ENCODE measurements around the gene NMRK2. TPM values are rescaled to one million over a fixed set of nuclear protein-coding genes. Genes with fewer than 3 reads are reported as not detected.

Gene NMRK2
- total and polyA plus RNA-seq, 4 donors: 0.07 TPM; not detected in 3

- no peak for TF ChIP-seq HNF4A (conservative IDR thresholded peaks at IDR 0.05)
- TF ChIP-seq HNF4G (IDR thresholded peaks at IDR 0.05): no peak
- TF ChIP-seq YY1 (IDR thresholded peaks at IDR 0.05): no peak
- TF ChIP-seq RAD21 (IDR thresholded peaks at IDR 0.05): no peak
- TF ChIP-seq EGR1 (IDR thresholded peaks at IDR 0.05; ENCODE audit: low read depth in 2 of 2): no peak
- TF ChIP-seq TAF1 (conservative IDR thresholded peaks at IDR 0.05): no peak
- no peak for TF ChIP-seq MAX (IDR thresholded peaks at IDR 0.05)
- TF ChIP-seq SP1 (IDR thresholded peaks at IDR 0.05): no peak
These were observed 43.8 kb downstream of the NMRK2 start (continued) for GRCh38 chr19:3976495-3977241.

DNA sequence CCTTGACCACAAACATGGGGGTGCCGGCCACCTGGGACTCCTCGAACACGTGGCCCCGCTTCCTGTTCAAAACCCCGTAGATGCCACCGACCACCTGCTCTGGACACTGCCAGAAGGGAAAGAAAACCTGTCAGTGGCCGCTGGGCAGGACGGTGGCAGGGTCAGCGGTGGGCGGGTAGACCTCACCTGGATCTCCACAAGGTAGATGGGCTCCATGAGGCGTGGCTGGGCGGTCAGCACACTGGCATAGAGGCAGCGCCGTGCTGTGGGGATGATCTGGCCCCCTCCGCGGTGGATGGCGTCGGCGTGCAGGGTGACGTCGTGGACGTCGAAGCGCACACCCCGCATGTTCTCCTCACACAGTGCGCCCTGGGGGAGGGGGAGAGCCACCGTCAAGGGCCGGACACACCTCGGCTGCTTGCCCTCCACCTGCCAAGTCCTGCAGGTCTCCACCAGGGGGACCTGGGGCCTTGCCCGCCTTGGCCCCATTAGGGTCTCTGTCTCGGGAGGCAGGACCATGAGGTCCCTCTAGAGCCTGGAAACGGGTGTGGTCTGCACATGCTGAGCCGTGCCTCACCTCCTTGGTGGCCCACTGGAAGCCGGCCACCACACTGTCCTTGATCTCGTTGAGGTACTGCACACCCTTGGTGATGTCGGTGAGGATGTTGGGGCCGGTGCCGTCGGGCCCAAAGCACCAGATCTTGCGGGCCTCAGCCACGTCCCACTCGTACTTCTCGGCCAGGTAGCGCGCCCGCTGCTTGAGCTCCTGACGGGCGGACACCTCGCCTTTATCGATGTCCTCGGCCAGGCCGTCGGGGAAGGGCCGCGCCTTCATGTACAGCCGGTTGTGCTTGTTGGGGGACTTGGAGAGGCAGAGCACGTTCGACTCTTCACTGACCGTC, 44.6 kb downstream of the NMRK2 start:
- no peak for DNase-seq (ENCODE audit: low spot score)
- 96% methylated on average over 59 of the region's 59 CpGs for WGBS
- Histone ChIP-seq H3K27me3 (ENCODE audit: control insufficient read depth in 4 of 4, insufficient read depth in 4 of 4, low read length in 3 of 4) (no peaks in the 10 kb centered on the region), H3K4me3 (ENCODE audit: low read depth in 1 of 3, low read length in 3 of 3) (no peak overlapping the region), H3K36me3 (ENCODE audit: control insufficient read depth in 4 of 4, insufficient read depth in 3 of 4, low read depth in 1 of 4, low read length in 3 of 4) (peaks cover 59 to 72% (median 68%) of the 10 kb centered on the region in 4 donors), H3K4me1 (ENCODE audit: control insufficient read depth in 4 of 4, insufficient read depth in 4 of 4, low read length in 3 of 4) (no peaks in the 10 kb centered on the region), H3K9me3 (ENCODE audit: control insufficient read depth in 4 of 4, low read length in 3 of 4) (no peaks in the 10 kb centered on the region), H3K9ac (ENCODE audit: low read depth in 1 of 2, low read length in 2 of 2) (no peak overlapping the region), H3K27ac (ENCODE audit: low read depth in 1 of 2, low read length in 2 of 2) (no peak overlapping the region)
- TF ChIP-seq MAX (IDR thresholded peaks at IDR 0.05) (no peak), JUND (IDR thresholded peaks at IDR 0.05) (no peak), RAD21 (IDR thresholded peaks at IDR 0.05) (no peak), SP1 (IDR thresholded peaks at IDR 0.05) (no peak), HNF4A (conservative IDR thresholded peaks at IDR 0.05) (no peak), GABPA (IDR thresholded peaks at IDR 0.05 in 1 of 2, conservative IDR thresholded peaks at IDR 0.05 in 1 of 2) (no peak), REST (IDR thresholded peaks at IDR 0.05) (no peak), HNF4G (IDR thresholded peaks at IDR 0.05) (no peak), RXRA (IDR thresholded peaks at IDR 0.05) (no peak), FOXA1 (IDR thresholded peaks at IDR 0.05) (no peak), YY1 (IDR thresholded peaks at IDR 0.05) (no peak), FOXA2 (IDR thresholded peaks at IDR 0.05) (no peak), NR2F2 (IDR thresholded peaks at IDR 0.05) (no peak), TAF1 (conservative IDR thresholded peaks at IDR 0.05) (no peak), EGR1 (IDR thresholded peaks at IDR 0.05; ENCODE audit: low read depth in 2 of 2) (no peak)
- TF ChIP-seq, protein P1, sequence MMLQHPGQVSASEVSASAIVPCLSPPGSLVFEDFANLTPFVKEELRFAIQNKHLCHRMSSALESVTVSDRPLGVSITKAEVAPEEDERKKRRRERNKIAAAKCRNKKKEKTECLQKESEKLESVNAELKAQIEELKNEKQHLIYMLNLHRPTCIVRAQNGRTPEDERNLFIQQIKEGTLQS (IDR thresholded peaks at IDR 0.05): no peak
- TF ChIP-seq, protein P2, sequence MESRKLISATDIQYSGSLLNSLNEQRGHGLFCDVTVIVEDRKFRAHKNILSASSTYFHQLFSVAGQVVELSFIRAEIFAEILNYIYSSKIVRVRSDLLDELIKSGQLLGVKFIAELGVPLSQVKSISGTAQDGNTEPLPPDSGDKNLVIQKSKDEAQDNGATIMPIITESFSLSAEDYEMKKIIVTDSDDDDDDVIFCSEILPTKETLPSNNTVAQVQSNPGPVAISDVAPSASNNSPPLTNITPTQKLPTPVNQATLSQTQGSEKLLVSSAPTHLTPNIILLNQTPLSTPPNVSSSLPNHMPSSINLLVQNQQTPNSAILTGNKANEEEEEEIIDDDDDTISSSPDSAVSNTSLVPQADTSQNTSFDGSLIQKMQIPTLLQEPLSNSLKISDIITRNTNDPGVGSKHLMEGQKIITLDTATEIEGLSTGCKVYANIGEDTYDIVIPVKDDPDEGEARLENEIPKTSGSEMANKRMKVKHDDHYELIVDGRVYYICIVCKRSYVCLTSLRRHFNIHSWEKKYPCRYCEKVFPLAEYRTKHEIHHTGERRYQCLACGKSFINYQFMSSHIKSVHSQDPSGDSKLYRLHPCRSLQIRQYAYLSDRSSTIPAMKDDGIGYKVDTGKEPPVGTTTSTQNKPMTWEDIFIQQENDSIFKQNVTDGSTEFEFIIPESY (IDR thresholded peaks at IDR 0.05): no peak
- TF ChIP-seq, protein P3, sequence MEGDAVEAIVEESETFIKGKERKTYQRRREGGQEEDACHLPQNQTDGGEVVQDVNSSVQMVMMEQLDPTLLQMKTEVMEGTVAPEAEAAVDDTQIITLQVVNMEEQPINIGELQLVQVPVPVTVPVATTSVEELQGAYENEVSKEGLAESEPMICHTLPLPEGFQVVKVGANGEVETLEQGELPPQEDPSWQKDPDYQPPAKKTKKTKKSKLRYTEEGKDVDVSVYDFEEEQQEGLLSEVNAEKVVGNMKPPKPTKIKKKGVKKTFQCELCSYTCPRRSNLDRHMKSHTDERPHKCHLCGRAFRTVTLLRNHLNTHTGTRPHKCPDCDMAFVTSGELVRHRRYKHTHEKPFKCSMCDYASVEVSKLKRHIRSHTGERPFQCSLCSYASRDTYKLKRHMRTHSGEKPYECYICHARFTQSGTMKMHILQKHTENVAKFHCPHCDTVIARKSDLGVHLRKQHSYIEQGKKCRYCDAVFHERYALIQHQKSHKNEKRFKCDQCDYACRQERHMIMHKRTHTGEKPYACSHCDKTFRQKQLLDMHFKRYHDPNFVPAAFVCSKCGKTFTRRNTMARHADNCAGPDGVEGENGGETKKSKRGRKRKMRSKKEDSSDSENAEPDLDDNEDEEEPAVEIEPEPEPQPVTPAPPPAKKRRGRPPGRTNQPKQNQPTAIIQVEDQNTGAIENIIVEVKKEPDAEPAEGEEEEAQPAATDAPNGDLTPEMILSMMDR (IDR thresholded peaks at IDR 0.05; ENCODE audit: low read depth, low read length, missing input control): no peak

Data from liver (tissue), 9 donors.